Spinal cord (tissue), 10 donors: ENCODE data around the gene SPINK1. TPM values are rescaled to one million over a fixed set of nuclear protein-coding genes. Genes with fewer than 3 reads are reported as not detected.
"Not testable (repeated sequence)": the region's sequence is repeated elsewhere in the genome, so short reads cannot be mapped to it uniquely, and the experiment has no call there.

Source experiments
- DNase-seq, 6 donors: peaks; one replicate each; pipeline versions ENCODE4 v3.0.0 to v3.0.0-alpha.2; 2013 to 2015; ENCODE audit warnings: low spot score in 6 of 6, low read depth in 4 of 6
- H3K27ac ChIP-seq: one replicate; pipeline ENCODE4 v1.5.1; 2013; ENCODE audit warnings: low read depth, low read length, control low read depth
- H3K27me3 ChIP-seq: one replicate; pipeline ENCODE4 v1.6.1; 2013; ENCODE audit warnings: low read length; ENCODE audit not compliant: control insufficient read depth, insufficient read depth
- H3K36me3 ChIP-seq: one replicate; pipeline ENCODE4 v1.6.1; 2013; ENCODE audit warnings: low read length; ENCODE audit not compliant: control insufficient read depth, insufficient read depth
- H3K4me1 ChIP-seq: one replicate; pipeline ENCODE4 v1.6.1; 2013; ENCODE audit warnings: low read length; ENCODE audit not compliant: control insufficient read depth, insufficient read depth
- H3K4me3 ChIP-seq: one replicate; pipeline ENCODE4 v1.5.1; 2013; ENCODE audit warnings: low read depth, low read length, control low read depth
- H3K9me3 ChIP-seq: one replicate; pipeline ENCODE4 v1.6.1; 2013; ENCODE audit warnings: low read length; ENCODE audit not compliant: control insufficient read depth, insufficient read depth
- WGBS: methylation state at CpG from one replicate; pipeline ENCODE4 v1.1.5; 2013; ENCODE audit warnings: missing lambda C conversion rate; ENCODE audit not compliant: insufficient coverage; 5-methylcytosine and 5-hydroxymethylcytosine counted together
- polyA plus RNA-seq, 2 donors: library from polyadenylated mRNA; unstranded; fragments of 120-200 nt; gene quantifications; one replicate each; pipeline ENCODE4 v1.2.1, GENCODE V29; 2013; ENCODE audit not compliant: insufficient read length in 2 of 2
- total RNA-seq, 2 donors: library from RNA; depleted of rRNA in 1 of 2; stranded (reverse); fragments of 120-200 nt in 1 of 2; fragments of >200 nt in 1 of 2; gene quantifications; one replicate each; pipeline versions ENCODE4 v1.2.3 to v1.2.4, GENCODE V29; 2013 to 2014
- donor health status: healthy.

SPINK1 gene
- total and polyA plus RNA-seq, 4 donors, result 0.35 TPM; not detected in 3

DNA sequence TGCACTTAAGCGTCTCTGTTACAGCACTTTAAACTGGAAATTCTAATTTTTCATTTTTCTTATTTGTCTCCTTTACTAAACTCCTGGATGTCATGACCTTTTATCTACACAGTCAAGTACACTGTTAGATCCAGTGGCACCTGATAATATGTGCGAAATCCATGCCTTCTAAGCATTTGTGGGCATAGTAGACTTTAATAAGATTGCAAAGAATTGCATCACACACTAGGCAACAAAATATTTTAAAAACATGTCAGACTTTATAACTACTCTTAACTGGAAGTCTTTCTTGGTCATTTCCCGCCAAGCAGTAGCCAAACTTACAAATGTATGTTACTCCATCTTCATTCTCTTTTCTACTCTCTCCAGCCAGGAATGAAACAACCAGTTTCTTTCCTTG lies 5.0 kb upstream of the SPINK1 start:
- 92% methylated on average over 2 of the region's 3 CpGs for WGBS
- H3K27me3 ChIP-seq, result no peaks in the 10 kb centered on the region
- no peak overlapping the region for H3K27ac ChIP-seq
- H3K36me3 ChIP-seq, result no peaks in the 10 kb centered on the region
- H3K9me3 ChIP-seq, result no peaks in the 10 kb centered on the region
- no peaks in the 10 kb centered on the region for H3K4me1 ChIP-seq
- DNase-seq, result no peak
- H3K4me3 ChIP-seq, result no peak overlapping the region

DNA sequence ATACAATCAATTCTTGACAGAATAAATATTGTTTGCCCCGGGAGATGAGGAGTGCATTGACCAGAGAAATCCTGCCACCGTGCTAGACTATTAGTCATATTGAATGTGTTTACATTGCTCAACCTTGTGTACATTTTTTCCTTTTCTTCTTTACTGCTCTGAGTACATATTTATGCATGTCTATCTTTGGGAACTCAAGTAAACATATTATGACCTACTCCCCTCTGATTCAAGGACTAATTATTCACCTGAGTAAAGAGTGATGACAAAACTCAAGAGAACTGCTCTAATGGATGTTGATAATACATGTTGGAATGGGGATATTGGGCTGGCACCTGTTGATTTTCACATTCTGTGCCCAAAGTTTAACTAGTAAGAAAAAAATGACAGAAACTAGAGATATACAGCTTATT lies 3.9 kb upstream of the SPINK1 start:
- H3K36me3 ChIP-seq, result no peaks in the 10 kb centered on the region
- no peak overlapping the region for H3K4me3 ChIP-seq
- no peaks in the 10 kb centered on the region for H3K27me3 ChIP-seq
- 40% methylated on average over 1 of the region's 2 CpGs for WGBS
- H3K4me1 ChIP-seq, result no peaks in the 10 kb centered on the region
- no peak overlapping the region for H3K27ac ChIP-seq
- DNase-seq, result no peak
- no peaks in the 10 kb centered on the region for H3K9me3 ChIP-seq

DNA sequence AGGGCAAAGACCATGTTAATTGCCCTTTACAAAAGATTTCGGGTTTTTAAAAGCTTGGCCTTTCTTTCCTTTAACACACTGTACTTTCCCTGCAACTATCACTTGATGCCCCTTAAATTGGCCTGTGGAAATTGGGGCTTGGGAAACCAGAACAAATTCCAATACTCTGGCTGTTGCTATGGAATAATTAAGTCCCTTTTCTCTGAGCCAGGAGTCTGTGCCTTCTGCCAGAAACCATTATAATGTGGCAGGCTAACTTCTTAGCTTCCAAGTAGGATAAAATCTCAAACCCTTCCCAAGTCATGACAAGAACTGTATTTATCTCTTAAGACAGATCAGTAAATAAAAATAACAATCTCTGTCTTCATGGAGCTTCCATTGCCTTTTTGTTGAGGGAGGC lies 1.1 kb upstream of the SPINK1 start:
- DNase-seq, result peak in 5 of 6 donors; percentile 11 to 70 (median 42)
- H3K4me1 ChIP-seq, result no peaks in the 10 kb centered on the region
- no peak overlapping the region for H3K27ac ChIP-seq
- WGBS, result no CpG with 5 or more reads among the region's 1 CpG
- H3K4me3 ChIP-seq, result no peak overlapping the region
- no peaks in the 10 kb centered on the region for H3K27me3 ChIP-seq
- H3K9me3 ChIP-seq, result no peaks in the 10 kb centered on the region
- H3K36me3 ChIP-seq, result no peaks in the 10 kb centered on the region

DNA sequence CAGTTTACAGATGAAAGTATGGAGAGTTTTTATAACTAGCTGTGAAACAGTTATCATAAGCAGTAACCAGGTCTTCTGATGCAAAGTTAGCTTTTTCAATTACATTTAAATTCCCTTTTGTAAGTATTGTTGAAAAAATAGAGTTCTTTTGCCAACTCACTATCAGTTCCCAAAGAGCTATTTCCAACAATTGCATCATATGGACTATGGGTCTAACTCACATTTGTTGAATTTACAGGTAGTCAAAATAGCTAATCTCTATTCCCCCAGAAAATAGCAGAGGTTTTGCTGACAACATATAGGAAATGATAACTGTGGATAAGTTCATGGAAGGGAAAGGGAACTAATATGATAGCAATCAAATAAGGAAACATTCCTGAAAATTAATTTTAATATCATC lies 1.4 kb downstream of the SPINK1 start:
- no peaks in the 10 kb centered on the region for H3K9me3 ChIP-seq
- H3K4me3 ChIP-seq, result no peak overlapping the region
- no peaks in the 10 kb centered on the region for H3K36me3 ChIP-seq
- H3K4me1 ChIP-seq, result no peaks in the 10 kb centered on the region
- DNase-seq, result no peak
- no peak overlapping the region for H3K27ac ChIP-seq
- no peaks in the 10 kb centered on the region for H3K27me3 ChIP-seq

DNA sequence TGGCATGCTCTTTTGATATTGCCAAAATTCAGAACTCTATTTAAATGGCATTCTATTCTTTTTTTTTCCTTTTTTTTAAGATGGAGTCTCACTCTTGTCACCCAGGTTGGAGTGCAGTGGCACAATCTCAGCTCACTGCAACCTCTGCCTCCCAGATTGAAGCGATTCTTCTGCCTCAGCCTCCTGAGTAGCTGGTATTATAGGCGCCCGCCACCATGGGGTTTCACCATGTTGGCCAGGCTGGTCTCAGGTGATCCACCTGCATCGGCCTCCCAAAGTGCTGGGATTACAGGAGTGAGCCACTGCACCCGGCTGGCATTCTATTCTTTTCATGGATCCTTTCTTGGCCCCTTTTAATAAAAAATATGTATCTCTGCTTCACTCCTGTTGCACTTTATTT lies 4.5 kb downstream of the SPINK1 start:
- not testable (repeated sequence) for H3K4me3 ChIP-seq, H3K36me3 ChIP-seq, DNase-seq, H3K27me3 ChIP-seq, H3K4me1 ChIP-seq, H3K27ac ChIP-seq, H3K9me3 ChIP-seq
- WGBS, result 98% methylated on average over 4 of the region's 5 CpGs

DNA sequence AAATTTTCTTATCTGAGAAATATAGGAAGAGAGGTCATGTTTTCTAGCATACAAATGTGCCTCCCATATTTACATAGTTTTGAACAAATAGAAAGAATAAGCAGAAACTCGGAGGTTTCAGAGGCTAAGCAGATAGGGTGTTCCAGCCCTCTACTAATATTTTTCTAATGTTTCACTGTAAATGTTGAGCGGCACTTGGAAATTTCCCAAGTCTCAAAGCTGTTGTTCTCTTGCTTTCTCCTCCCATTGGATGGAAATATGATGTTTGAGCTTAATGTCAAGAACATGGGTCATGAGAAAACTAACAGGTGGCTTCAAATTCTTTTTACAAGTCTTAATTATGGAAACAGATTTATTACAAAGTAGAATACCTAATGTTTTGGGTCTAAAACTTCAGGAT lies 5.1 kb downstream of the SPINK1 start:
- DNase-seq, result no peak
- H3K4me3 ChIP-seq, result no peak overlapping the region
- no CpG with 5 or more reads among the region's 2 CpGs for WGBS
- H3K36me3 ChIP-seq, result no peaks in the 10 kb centered on the region
- no peak overlapping the region for H3K27ac ChIP-seq
- H3K27me3 ChIP-seq, result peaks cover 2% of the 10 kb centered on the region
- H3K9me3 ChIP-seq, result no peaks in the 10 kb centered on the region
- no peaks in the 10 kb centered on the region for H3K4me1 ChIP-seq

DNA sequence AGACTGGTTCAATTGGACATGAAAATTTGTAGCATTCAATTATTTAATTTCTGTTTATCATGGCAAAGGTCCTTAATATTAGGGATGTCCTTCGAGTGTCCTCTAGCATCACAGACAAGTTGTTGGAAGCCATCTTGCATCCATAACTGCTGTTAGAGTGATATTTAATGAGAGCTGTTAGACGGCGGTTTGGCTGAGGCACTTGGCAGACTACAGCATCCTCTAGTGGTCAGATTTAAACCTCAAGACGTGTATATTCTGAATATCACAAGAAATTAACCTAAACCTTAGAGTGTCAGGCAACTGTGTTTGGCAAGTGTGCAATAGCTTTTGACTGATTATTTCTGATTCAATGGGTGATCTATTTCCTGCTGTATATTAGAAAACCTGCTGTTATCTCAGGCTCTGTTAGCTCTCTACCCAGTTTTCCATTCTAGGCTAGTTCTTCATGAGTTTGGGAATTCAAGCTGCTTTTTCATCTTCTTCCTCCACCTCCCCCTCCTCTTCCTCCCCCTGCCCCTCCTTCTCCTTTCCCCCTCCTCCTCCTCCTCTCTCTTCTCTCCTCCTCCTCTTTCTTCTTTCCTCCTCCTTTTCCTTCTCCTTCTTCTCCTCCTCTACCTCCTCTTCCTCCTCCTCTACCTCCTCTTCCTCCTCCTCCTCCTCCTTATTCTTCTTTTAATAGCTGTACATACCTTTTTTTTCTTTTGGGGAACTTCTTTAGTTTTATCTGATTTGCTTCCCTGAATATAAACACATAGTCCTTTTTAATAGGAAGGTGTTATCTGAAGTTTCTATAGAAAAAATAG lies 8.6 kb downstream of the SPINK1 start:
- Histone ChIP-seq H3K4me3 (no peak overlapping the region), H3K9me3 (no peaks in the 10 kb centered on the region), H3K36me3 (no peaks in the 10 kb centered on the region), H3K4me1 (no peaks in the 10 kb centered on the region), H3K27me3 (peaks cover 2% of the 10 kb centered on the region), H3K27ac (no peak overlapping the region)
- no CpG with 5 or more reads among the region's 4 CpGs for WGBS
- DNase-seq, result peak; percentile 43 to 95 (median 62)

DNA sequence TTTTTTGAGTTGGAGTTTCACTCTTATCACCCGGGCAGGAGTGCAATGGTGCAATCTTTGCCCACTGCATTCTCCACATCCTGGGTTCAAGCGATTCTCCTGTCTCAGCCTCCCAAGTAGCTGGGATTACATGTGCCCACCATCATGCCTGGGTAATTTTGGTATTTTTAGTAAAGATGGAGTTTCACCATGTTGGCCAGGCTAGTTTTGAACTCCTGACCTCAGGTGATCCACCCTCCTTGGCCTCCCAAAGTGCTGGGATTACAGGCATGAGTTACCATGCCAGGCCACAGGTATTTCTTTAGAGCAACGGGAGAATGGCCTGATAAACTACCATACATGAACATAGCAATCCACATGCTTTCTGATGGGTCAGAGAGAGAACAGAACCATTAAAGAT lies 9.2 kb downstream of the SPINK1 start:
- not testable (repeated sequence) for H3K27ac ChIP-seq, H3K9me3 ChIP-seq, H3K27me3 ChIP-seq, H3K36me3 ChIP-seq, H3K4me3 ChIP-seq, H3K4me1 ChIP-seq, DNase-seq
- WGBS, result no CpG with 5 or more reads among the region's 3 CpGs

DNA sequence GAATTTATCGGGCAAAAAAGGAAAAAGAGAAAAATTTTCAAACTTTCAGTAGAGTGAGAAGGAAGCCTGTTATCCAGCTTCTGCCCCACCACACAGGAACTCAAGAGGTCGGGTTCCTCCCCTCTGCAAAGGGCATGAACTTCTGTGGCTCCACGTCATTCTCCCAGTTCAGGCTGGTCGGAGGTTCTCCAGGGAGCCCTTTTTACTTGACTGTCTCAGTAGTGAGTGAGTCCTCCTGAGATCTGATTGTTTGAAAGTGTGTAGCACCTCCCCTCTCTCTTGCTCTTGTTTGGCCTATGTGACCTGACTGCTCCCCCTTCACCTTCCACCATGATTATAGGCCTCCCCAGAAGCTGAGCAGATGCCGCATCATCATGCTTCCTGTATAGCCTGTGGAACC lies 9.7 kb downstream of the SPINK1 start:
- no peak for DNase-seq
- no peaks in the 10 kb centered on the region for H3K9me3 ChIP-seq
- H3K4me1 ChIP-seq, result no peaks in the 10 kb centered on the region
- H3K27me3 ChIP-seq, result peaks cover 2% of the 10 kb centered on the region
- WGBS, result 90% methylated on average over 2 of the region's 5 CpGs
- no peaks in the 10 kb centered on the region for H3K36me3 ChIP-seq
- no peak overlapping the region for H3K27ac ChIP-seq
- no peak overlapping the region for H3K4me3 ChIP-seq

DNA sequence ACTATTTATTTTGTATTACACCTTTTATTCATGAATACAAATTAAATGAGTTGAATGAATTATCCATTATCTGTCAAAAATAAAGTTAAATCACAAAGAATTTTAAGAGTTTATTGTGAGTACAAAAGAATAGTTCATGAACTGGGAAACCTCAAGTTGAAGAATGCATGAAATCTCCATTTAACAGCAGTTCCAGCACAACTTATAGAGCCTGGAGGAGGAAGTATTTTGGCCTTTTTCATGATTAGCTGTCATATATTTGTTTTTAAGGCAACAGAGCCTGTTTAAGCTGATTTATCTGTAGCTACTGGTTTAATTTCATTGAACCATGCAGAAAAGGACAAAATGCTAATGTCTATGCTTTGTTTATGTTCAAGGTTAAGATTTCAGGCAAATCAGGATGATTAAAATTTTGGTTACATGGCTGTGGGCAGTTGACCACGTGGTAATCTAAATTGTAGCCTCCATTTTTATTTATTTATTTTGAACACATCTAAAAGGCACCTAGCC lies 12.2 kb downstream of the SPINK1 start:
- peaks cover 2% of the 10 kb centered on the region for H3K9me3 ChIP-seq
- H3K36me3 ChIP-seq, result no peaks in the 10 kb centered on the region
- no peak for DNase-seq
- no peak overlapping the region for H3K4me3 ChIP-seq
- H3K27ac ChIP-seq, result no peak overlapping the region
- peaks cover 2% of the 10 kb centered on the region for H3K27me3 ChIP-seq
- no CpG with 5 or more reads among the region's 1 CpG for WGBS
- no peaks in the 10 kb centered on the region for H3K4me1 ChIP-seq
